ENCODE results near the gene ENG. TPM values are rescaled to one million over a fixed set of nuclear protein-coding genes. Genes with fewer than 3 reads are reported as not detected.
A peak's percentile ranks its signal among the peaks of the same experiment; 100 is the strongest.

ENG gene
- total and polyA plus RNA-seq, 2 of the 8 experiments (the other 6 are each of a cell fraction or from before 2014, with no cell fraction given) = 1.8 to 4.4 TPM

GRCh38 chr9:127883959-127884358 lies 29.5 kb upstream of the ENG start:
- Histone ChIP-seq H3K9me3 (ENCODE audit: insufficient read depth in 2 of 2, low read depth in 1 of 2, low read length in 1 of 2) (no peaks in the 10 kb centered on the region), H3K79me2 (ENCODE audit: control insufficient read depth in 1 of 2, insufficient read depth in 2 of 2, low read length in 2 of 2) (no peaks in the 10 kb centered on the region), H3K36me3 (ENCODE audit: control insufficient read depth in 2 of 4, insufficient read depth in 4 of 4, low read length in 3 of 4) (peaks cover 0 to 14% (median 8%) of the 10 kb centered on the region in 4 experiments; a peak in 4 of 8 replicates), H3K79me1 (ENCODE audit: low read depth, low read length) (no peaks in the 10 kb centered on the region), H4K8ac (ENCODE audit: extremely low read depth, insufficient read depth, low read length) (peak overlapping the region; percentile 68; the same call in 1 of the 2 replicates), H2AFZ (ENCODE audit: low read length) (no peak overlapping the region), H3K9ac (replicated peaks in 1 of 4; ENCODE audit: extremely low read depth in 1 of 4, low read depth in 3 of 4, low read length in 3 of 4) (no peak overlapping the region; a peak in 1 of 7 replicates), H3K18ac (ENCODE audit: extremely low read depth, low read length) (no peak overlapping the region), H3K27ac (ENCODE audit: low read depth, low read length) (no peak overlapping the region), H4K91ac (replicated peaks; ENCODE audit: insufficient read length, low read length) (no peak overlapping the region), H3K56ac (replicated peaks; ENCODE audit: insufficient read length, low read depth, low read length) (no peak overlapping the region), H2BK12ac (ENCODE audit: low read depth, low read length) (no peak overlapping the region), H2BK5ac (ENCODE audit: low read depth, low read length) (no peak overlapping the region), H3K23ac (ENCODE audit: insufficient read length) (no peak overlapping the region), H3K4me1 (replicated peaks in 1 of 4; ENCODE audit: control insufficient read depth in 3 of 4, insufficient read depth in 4 of 4, low read length in 3 of 4) (no peaks in the 10 kb centered on the region; a peak in 3 of 7 replicates), H3K4ac (replicated peaks; ENCODE audit: insufficient read length, low read depth, low read length) (no peak overlapping the region), H2BK20ac (ENCODE audit: low read length) (no peak overlapping the region), H2AK5ac (ENCODE audit: low read depth, low read length) (no peak overlapping the region), H2BK120ac (replicated peaks; ENCODE audit: low read depth, low read length) (no peak overlapping the region), H3K4me3 (ENCODE audit: extremely low read depth in 1 of 4, insufficient read depth in 2 of 4, low read depth in 3 of 4, low read length in 4 of 4) (no peak overlapping the region), H2BK15ac (ENCODE audit: low read length) (no peak overlapping the region), H3K27me3 (replicated peaks in 1 of 4; ENCODE audit: control insufficient read depth in 3 of 4, extremely low read depth in 1 of 4, insufficient read depth in 3 of 4, low read length in 3 of 4) (no peaks in the 10 kb centered on the region), H3K4me2 (ENCODE audit: insufficient read depth in 1 of 2, low read depth in 2 of 2, low read length in 2 of 2) (no peak overlapping the region), H4K20me1 (replicated peaks in 1 of 2; ENCODE audit: control insufficient read depth in 1 of 2, insufficient read depth in 2 of 2, low read length in 2 of 2) (peaks cover 0 to 2% of the 10 kb centered on the region in 2 experiments), H4K5ac (ENCODE audit: insufficient read length, low read depth, low read length) (no peak overlapping the region), H3K23me2 (ENCODE audit: low read depth, low read length) (no peaks in the 10 kb centered on the region), H3K14ac (ENCODE audit: insufficient read length) (no peak overlapping the region)
- CTCF ChIA-PET (ENCODE audit: partially characterized antibody) = interaction anchor here (0.8 to 2.7 kb wide), 5 partner anchors 10 to 149 kb away, joined by 3 to 11 read pairs (median 7); partner anchors contain the start of gene TOR2A
- DNase-seq (ENCODE audit: low read depth in 1 of 2, low spot score in 2 of 2) (no peak), FAIRE-seq (no peak)
- 90% methylated on average over 7 of the region's 7 CpGs; no CpG with 5 or more reads in 1 of the 2 experiments for WGBS, 2 experiments (ENCODE audit: extremely low coverage in 1 of 2, insufficient coverage in 1 of 2, insufficient read length in 1 of 2, insufficient replicate concordance in 2 of 2, low coverage in 1 of 2, low lambda C conversion rate in 2 of 2, missing lambda C conversion rate in 1 of 2)
- TF ChIP-seq ZNF274 (IDR thresholded peaks at IDR 0.05; ENCODE audit: borderline replicate concordance, extremely low read depth, low read length) (no peak), CHD1 (IDR thresholded peaks at IDR 0.05; ENCODE audit: low read depth, low read length) (no peak), CBX5 (IDR thresholded peaks at IDR 0.05; ENCODE audit: low read depth, low read length) (no peak), GABPA (IDR thresholded peaks at IDR 0.05; ENCODE audit: borderline replicate concordance, insufficient read depth, low read length) (no peak)
- TF ChIP-seq, protein P1, sequence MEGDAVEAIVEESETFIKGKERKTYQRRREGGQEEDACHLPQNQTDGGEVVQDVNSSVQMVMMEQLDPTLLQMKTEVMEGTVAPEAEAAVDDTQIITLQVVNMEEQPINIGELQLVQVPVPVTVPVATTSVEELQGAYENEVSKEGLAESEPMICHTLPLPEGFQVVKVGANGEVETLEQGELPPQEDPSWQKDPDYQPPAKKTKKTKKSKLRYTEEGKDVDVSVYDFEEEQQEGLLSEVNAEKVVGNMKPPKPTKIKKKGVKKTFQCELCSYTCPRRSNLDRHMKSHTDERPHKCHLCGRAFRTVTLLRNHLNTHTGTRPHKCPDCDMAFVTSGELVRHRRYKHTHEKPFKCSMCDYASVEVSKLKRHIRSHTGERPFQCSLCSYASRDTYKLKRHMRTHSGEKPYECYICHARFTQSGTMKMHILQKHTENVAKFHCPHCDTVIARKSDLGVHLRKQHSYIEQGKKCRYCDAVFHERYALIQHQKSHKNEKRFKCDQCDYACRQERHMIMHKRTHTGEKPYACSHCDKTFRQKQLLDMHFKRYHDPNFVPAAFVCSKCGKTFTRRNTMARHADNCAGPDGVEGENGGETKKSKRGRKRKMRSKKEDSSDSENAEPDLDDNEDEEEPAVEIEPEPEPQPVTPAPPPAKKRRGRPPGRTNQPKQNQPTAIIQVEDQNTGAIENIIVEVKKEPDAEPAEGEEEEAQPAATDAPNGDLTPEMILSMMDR (IDR thresholded peaks at IDR 0.05; ENCODE audit: control extremely low read depth in 1 of 3, insufficient read depth in 1 of 3, low read depth in 1 of 3, low read length in 3 of 3) = no peak
- POLR2A ChIA-PET (ENCODE audit: partially characterized antibody) = interaction anchor here (0.7 to 8.6 kb wide), 3 partner anchors 12 to 99 kb away, joined by 3 to 91 read pairs (median 3); partner anchors contain the start of gene ST6GALNAC6
